Measurements from ENCODE around the gene NAXE.

The NAXE gene

GRCh38 chr1:156643049-156643777, 51.6 kb downstream of the NAXE start:
- Histone ChIP-seq H3K9ac (no peak overlapping the region), H3K4me3 (ENCODE audit: low read depth, low read length) (no peak overlapping the region), H3K36me3 (ENCODE audit: control insufficient read depth, insufficient read depth, low read length) (no peaks in the 10 kb centered on the region), H3K79me2 (no peaks in the 10 kb centered on the region), H3K4me1 (peaks cover 6% of the 10 kb centered on the region), H3K27ac (no peak overlapping the region), H3K9me3 (ENCODE audit: control insufficient read depth, low read length) (no peaks in the 10 kb centered on the region), H3K4me2 (ENCODE audit: low read length) (no peak overlapping the region), H2AFZ (no peak overlapping the region), H3K27me3 (ENCODE audit: control insufficient read depth, insufficient read depth, low read length) (peaks cover 6% of the 10 kb centered on the region)
- TF ChIP-seq CTCF (IDR thresholded peaks at IDR 0.05) = no peak

- Histone ChIP-seq H3K4me3 (ENCODE audit: low read depth, low read length) (no peak overlapping the region), H3K27me3 (ENCODE audit: control insufficient read depth, insufficient read depth, low read length) (peaks cover 6% of the 10 kb centered on the region), H3K27ac (no peak overlapping the region), H2AFZ (no peak overlapping the region), H3K4me1 (peaks cover 6% of the 10 kb centered on the region), H3K4me2 (ENCODE audit: low read length) (no peak overlapping the region), H3K79me2 (no peaks in the 10 kb centered on the region), H3K9ac (no peak overlapping the region), H3K9me3 (ENCODE audit: control insufficient read depth, low read length) (no peaks in the 10 kb centered on the region), H3K36me3 (ENCODE audit: control insufficient read depth, insufficient read depth, low read length) (no peaks in the 10 kb centered on the region)
- no peak for TF ChIP-seq CTCF (IDR thresholded peaks at IDR 0.05)
Measured at GRCh38 chr1:156643778-156644092, 52.2 kb downstream of the NAXE start.
